Measurements from ENCODE around the gene LMBRD2. TPM values are rescaled to one million over a fixed set of nuclear protein-coding genes. Genes with fewer than 3 reads are reported as not detected.

Gene LMBRD2
- total and polyA plus RNA-seq, 2 experiments from 2014 or later, result 4.4 to 6.2 TPM

DNA sequence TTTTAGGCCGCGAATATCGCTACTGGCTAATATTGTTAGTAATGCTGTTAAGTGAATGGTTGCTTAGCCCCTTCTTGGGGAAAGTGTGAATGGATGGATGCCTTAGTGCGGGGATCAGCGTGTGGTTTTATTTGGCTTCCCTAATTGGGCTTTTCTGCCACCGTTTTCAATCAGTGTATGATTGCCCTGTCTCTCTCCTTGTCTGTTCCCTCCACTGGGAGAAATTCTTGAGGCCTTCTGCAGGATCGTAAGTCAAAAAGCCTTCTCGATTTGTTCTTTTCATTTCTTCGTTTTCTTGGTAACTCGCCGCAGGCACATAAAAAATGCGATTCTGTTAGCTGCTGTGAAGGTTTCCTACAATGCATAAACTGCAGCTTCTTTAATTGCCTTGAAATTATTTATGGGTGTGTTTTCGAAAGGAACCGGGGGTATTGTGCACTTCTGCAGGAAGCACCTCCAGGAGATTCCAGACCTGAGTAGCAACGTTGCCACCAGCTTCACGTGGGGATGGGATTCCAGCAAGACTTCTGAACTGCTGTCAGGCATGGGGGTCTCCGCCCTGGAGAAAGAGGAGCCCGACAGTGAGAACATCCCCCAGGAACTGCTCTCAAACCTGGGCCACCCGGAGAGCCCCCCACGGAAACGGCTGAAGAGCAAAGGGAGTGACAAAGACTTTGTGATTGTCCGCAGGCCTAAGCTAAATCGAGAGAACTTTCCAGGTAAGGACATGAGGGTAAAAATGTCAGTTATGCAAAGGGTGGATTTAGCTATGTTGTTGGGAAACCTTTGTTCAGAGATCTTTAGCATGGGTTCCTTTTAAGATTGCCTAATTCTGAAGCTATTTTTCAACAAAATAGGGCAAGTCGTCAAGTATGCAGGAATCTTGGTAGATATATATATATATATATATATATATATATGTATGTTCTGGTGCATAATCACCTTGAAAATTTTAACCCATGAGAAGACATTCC is 924 bp upstream of the LMBRD2 start (continued):
- TF ChIP-seq, protein P1, sequence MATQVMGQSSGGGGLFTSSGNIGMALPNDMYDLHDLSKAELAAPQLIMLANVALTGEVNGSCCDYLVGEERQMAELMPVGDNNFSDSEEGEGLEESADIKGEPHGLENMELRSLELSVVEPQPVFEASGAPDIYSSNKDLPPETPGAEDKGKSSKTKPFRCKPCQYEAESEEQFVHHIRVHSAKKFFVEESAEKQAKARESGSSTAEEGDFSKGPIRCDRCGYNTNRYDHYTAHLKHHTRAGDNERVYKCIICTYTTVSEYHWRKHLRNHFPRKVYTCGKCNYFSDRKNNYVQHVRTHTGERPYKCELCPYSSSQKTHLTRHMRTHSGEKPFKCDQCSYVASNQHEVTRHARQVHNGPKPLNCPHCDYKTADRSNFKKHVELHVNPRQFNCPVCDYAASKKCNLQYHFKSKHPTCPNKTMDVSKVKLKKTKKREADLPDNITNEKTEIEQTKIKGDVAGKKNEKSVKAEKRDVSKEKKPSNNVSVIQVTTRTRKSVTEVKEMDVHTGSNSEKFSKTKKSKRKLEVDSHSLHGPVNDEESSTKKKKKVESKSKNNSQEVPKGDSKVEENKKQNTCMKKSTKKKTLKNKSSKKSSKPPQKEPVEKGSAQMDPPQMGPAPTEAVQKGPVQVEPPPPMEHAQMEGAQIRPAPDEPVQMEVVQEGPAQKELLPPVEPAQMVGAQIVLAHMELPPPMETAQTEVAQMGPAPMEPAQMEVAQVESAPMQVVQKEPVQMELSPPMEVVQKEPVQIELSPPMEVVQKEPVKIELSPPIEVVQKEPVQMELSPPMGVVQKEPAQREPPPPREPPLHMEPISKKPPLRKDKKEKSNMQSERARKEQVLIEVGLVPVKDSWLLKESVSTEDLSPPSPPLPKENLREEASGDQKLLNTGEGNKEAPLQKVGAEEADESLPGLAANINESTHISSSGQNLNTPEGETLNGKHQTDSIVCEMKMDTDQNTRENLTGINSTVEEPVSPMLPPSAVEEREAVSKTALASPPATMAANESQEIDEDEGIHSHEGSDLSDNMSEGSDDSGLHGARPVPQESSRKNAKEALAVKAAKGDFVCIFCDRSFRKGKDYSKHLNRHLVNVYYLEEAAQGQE (IDR thresholded peaks at IDR 0.05; ENCODE audit: unreplicated experiment), result no peak
- TF ChIP-seq ZNF331 (CRISPR knock-in tag; IDR thresholded peaks at IDR 0.05; ENCODE audit: low read depth), result no peak
- TF ChIP-seq, protein P2, sequence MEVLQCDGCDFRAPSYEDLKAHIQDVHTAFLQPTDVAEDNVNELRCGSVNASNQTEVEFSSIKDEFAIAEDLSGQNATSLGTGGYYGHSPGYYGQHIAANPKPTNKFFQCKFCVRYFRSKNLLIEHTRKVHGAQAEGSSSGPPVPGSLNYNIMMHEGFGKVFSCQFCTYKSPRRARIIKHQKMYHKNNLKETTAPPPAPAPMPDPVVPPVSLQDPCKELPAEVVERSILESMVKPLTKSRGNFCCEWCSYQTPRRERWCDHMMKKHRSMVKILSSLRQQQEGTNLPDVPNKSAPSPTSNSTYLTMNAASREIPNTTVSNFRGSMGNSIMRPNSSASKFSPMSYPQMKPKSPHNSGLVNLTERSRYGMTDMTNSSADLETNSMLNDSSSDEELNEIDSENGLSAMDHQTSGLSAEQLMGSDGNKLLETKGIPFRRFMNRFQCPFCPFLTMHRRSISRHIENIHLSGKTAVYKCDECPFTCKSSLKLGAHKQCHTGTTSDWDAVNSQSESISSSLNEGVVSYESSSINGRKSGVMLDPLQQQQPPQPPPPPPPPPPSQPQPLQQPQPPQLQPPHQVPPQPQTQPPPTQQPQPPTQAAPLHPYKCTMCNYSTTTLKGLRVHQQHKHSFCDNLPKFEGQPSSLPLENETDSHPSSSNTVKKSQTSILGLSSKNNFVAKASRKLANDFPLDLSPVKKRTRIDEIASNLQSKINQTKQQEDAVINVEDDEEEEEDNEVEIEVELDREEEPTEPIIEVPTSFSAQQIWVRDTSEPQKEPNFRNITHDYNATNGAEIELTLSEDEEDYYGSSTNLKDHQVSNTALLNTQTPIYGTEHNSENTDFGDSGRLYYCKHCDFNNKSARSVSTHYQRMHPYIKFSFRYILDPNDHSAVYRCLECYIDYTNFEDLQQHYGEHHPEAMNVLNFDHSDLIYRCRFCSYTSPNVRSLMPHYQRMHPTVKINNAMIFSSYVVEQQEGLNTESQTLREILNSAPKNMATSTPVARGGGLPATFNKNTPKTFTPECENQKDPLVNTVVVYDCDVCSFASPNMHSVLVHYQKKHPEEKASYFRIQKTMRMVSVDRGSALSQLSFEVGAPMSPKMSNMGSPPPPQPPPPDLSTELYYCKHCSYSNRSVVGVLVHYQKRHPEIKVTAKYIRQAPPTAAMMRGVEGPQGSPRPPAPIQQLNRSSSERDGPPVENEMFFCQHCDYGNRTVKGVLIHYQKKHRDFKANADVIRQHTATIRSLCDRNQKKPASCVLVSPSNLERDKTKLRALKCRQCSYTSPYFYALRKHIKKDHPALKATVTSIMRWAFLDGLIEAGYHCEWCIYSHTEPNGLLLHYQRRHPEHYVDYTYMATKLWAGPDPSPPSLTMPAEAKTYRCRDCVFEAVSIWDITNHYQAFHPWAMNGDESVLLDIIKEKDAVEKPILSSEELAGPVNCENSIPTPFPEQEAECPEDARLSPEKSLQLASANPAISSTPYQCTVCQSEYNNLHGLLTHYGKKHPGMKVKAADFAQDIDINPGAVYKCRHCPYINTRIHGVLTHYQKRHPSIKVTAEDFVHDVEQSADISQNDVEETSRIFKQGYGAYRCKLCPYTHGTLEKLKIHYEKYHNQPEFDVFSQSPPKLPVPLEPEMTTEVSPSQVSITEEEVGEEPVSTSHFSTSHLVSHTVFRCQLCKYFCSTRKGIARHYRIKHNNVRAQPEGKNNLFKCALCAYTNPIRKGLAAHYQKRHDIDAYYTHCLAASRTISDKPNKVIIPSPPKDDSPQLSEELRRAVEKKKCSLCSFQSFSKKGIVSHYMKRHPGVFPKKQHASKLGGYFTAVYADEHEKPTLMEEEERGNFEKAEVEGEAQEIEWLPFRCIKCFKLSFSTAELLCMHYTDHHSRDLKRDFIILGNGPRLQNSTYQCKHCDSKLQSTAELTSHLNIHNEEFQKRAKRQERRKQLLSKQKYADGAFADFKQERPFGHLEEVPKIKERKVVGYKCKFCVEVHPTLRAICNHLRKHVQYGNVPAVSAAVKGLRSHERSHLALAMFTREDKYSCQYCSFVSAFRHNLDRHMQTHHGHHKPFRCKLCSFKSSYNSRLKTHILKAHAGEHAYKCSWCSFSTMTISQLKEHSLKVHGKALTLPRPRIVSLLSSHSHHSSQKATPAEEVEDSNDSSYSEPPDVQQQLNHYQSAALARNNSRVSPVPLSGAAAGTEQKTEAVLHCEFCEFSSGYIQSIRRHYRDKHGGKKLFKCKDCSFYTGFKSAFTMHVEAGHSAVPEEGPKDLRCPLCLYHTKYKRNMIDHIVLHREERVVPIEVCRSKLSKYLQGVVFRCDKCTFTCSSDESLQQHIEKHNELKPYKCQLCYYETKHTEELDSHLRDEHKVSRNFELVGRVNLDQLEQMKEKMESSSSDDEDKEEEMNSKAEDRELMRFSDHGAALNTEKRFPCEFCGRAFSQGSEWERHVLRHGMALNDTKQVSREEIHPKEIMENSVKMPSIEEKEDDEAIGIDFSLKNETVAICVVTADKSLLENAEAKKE (CRISPR knock-in tag; IDR thresholded peaks at IDR 0.05), result no peak
- TF ChIP-seq JUNB (IDR thresholded peaks at IDR 0.05; ENCODE audit: unreplicated experiment), result no peak
- no peak for TF ChIP-seq EZH2phosphoT487 (IDR thresholded peaks at IDR 0.05; ENCODE audit: unreplicated experiment)
- TF ChIP-seq CREB1 (CRISPR knock-in tag; IDR thresholded peaks at IDR 0.05; ENCODE audit: low read depth), result no peak
